ENCODE results near the gene CARNS1. TPM values are rescaled to one million over a fixed set of nuclear protein-coding genes. Genes with fewer than 3 reads are reported as not detected.

Gene CARNS1
- total and polyA plus RNA-seq, 2 of the 13 experiments (the other 11 are each of a cell fraction or from before 2014, with no cell fraction given): not detected

- no peak for TF ChIP-seq MLXIP (CRISPR knock-in tag; IDR thresholded peaks at IDR 0.05; ENCODE audit: borderline replicate concordance)
- TF ChIP-seq ZNF678 (CRISPR knock-in tag; IDR thresholded peaks at IDR 0.05): no peak
- no peak for TF ChIP-seq EZH2 (conservative IDR thresholded peaks at IDR 0.05; ENCODE audit: low read depth, low read length)
- TF ChIP-seq RNF2 (conservative IDR thresholded peaks at IDR 0.05; ENCODE audit: low read depth): no peak
- no peak for TF ChIP-seq ZNF770 (CRISPR knock-in tag; IDR thresholded peaks at IDR 0.05)
- TF ChIP-seq SIN3A (IDR thresholded peaks at IDR 0.05; ENCODE audit: borderline replicate concordance, low read depth, low read length): no peak
- no peak for TF ChIP-seq CBFB (CRISPR knock-in tag; IDR thresholded peaks at IDR 0.05)
- no peak for TF ChIP-seq ZSCAN21 (CRISPR knock-in tag; IDR thresholded peaks at IDR 0.05; ENCODE audit: borderline replicate concordance)
- no peak for TF ChIP-seq HNRNPH1 (optimal IDR thresholded peaks at IDR 0.05; ENCODE audit: low read depth, low read length)
- TF ChIP-seq SMC3 (IDR thresholded peaks at IDR 0.05; ENCODE audit: low read length): no peak
- no peak for TF ChIP-seq PHF5A (CRISPR knock-in tag; IDR thresholded peaks at IDR 0.05; ENCODE audit: low read depth, unreplicated experiment)
- no peak for TF ChIP-seq PCBP2 (optimal IDR thresholded peaks at IDR 0.05; ENCODE audit: low read depth, low read length, poor library complexity, severe bottlenecking)
- TF ChIP-seq PHF20 (CRISPR knock-in tag; IDR thresholded peaks at IDR 0.05): peak; percentile 49
- TF ChIP-seq ZFP37 (CRISPR knock-in tag; IDR thresholded peaks at IDR 0.05; ENCODE audit: borderline replicate concordance): no peak; the same call in 1 of the 2 replicates
- TF ChIP-seq ZNF879 (CRISPR knock-in tag; IDR thresholded peaks at IDR 0.05): no peak
- TF ChIP-seq ZNF687 (CRISPR knock-in tag; IDR thresholded peaks at IDR 0.05): peak; percentile 84; the same call in 1 of the 2 replicates
- no peak for TF ChIP-seq ZNF34 (CRISPR knock-in tag; IDR thresholded peaks at IDR 0.05; ENCODE audit: borderline replicate concordance)
- no peak for TF ChIP-seq SNAPC5 (CRISPR knock-in tag; IDR thresholded peaks at IDR 0.05; ENCODE audit: borderline replicate concordance)
- no peak for TF ChIP-seq ZNF329 (CRISPR knock-in tag; IDR thresholded peaks at IDR 0.05; ENCODE audit: low read depth)
- no peak; the same call in none of the 2 replicates for TF ChIP-seq MXD1 (CRISPR knock-in tag; IDR thresholded peaks at IDR 0.05)
Measured at GRCh38 chr11:67463680-67464410, 48.4 kb downstream of the CARNS1 start (continued).
